Activated CD8-positive, alpha-beta memory T cell treated with anti-CD3 and anti-CD28 coated beads, Interleukin-2, amount 50 U/mL, for 1 hour (primary cell): ENCODE results near the gene SMO.
"Not testable (repeated sequence)": the region's sequence is repeated elsewhere in the genome, so short reads cannot be mapped to it uniquely, and the experiment has no call there.

Experiments
- DNase-seq: peaks from one replicate; pipeline ENCODE4 v3.0.0-alpha.2; 2020; ENCODE audit errors: extremely low read depth

SMO gene

DNA sequence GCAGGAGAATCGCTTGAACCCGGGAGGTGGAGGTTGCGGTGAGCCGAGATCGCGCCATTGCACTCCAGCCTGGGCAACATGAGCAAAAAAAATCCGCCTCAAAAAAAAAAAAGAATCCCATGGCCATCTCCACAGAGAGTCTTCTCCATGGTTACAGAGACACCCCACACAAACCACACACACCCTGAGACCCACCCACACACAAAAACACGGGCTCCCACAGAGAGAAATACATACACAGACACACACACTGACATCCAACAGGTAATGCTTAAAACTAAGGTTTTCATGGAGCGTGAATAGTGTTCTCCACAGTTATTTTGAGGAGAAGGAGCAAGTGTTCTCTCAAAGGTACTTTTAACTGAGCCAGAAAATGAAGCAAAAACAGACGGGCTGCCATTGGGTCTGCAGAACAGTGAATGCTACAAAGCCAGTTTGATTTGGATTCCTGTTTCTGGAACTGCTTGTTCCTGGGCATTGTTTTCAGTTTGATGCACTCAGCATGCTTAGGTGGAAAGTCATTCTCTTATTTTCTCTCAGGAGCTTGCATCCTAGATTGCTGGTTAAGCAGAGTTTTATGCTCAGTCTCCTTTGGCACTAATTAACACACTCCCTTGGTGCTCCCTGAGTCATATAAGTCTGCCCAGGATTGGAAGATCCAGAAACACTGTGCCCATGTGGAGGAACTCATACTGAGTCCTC lies 51.8 kb downstream of the SMO start:
- DNase-seq, result no peak

DNA sequence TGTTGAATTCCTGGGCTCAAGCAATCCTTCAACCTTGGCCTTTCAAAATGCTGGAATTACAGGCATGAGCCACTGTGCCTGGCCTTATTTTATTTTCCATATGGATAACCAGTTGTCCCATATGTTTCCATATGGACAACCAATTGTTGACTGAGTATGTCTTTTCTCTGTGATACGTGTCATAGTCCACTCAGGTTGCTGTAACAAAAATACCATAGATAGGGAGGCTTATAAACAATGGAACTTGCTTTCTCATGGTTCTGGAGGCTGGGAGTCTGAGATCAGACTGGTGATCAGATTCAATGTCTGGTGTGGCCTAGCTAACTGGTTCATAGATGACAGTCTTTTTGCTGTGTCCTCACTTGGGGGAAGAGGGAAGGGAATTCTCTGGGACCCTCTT lies 55.8 kb downstream of the SMO start:
- no peak for DNase-seq

DNA sequence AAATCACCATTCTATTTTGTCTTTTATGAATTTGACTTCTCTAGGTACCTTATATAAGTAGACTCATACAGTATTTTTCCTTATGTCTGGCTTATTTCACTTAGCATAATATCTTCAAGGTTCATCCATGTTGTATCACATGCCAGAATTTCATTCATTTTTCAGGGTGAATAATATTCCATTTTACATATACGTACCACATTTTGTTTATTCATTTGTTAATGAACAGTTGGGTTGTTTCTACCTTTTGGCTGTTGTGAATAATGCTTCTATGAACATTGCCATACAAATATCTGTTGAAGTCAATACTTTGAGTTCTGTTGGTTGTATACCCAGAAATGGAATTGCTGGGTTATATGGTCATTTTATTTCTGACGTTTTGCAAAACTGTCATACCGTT lies 57.1 kb downstream of the SMO start:
- DNase-seq, result no peak

DNA sequence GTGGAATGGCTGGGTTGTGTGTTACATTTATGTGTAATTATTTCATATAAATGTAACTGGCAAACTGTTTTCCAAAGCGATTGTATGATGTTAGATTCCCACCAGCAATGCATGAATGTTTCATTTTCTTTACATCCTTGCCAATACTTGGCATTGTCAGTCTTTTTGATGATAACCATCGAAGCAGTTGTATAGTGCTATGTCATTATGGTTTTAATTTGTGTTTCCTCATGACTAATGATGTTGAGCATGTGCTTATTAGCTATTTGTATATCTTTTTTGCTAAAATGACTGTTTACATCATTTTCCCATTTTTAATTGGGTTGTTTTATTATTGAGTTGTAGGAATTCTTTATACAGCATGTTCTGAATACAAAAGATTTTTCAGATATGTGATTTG lies 58.7 kb downstream of the SMO start:
- no peak for DNase-seq

DNA sequence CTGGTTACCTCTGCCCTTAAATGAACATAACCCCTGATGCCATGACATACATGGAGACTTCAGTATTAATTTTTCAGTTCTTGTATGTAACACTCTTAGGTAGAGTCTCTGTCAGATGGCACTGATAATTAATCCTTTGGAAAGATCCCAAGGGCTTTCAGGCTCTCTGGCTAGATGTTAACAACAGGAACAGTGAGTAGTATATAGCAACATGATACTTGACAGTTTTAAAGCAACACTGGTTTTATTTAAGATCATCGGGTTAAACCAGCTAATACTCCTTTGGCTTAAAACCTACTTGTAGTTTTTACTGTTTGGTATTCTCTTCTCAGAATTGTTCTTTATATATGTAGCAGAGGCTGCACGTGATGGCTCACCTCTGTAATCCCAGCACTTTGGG lies 63.7 kb downstream of the SMO start:
- no peak for DNase-seq

DNA sequence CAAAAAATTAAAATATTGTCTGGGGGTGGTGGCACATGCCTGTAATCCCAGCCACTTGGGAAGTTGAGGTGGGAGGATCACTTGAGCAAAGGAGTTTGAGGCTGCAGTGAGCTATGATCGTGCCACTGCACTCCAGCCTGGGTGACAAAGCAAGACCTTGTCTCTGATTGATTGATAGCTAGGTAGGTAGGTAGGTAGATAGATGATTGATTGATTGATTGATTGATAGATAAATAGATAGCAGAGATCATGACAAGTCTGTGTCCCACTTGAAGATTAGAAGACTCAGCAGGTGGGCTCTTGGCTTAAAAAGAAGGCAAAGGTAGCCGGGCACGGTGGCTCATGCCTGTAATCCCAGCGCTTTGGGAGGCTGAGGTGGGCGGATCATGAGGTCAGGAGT lies 64.2 kb downstream of the SMO start:
- not testable (repeated sequence) for DNase-seq

DNA sequence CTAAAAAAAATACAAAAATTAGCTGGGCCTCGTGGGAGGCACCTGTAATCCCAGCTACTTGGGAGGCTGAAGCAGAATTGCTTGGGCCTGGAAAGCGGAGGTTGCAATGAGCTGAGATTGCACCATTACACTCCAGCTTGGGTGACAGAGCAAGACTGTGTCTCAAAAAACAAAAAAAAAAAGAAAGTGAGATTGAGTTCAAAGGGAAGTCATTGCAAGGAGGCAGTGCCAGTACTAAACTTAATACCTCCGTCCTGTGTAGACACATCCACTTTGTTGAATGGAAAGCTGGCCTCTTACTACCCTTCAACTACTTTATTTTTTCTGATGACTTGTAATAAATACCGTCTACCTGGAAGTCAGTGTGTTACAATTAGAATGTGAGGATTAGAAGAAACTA lies 67.4 kb downstream of the SMO start:
- no peak for DNase-seq

DNA sequence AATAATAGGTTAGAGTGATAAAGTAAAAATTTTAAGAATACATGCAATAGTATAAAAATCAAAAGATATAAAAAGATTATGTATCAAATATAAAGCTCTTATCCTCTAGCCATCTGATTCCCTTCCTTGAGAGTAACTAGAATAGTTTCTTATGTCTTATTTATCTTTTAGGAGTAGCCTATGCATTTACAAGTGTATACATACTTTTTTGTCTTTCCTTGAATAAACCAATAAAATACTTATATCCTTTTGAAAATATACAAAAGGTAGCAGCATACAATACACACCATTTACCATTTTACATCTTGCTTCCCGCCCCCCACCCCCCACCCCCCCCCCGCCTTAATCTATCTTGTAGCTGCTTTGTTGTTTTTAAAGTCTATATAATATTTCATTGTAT lies 67.8 kb downstream of the SMO start:
- DNase-seq, result no peak

DNA sequence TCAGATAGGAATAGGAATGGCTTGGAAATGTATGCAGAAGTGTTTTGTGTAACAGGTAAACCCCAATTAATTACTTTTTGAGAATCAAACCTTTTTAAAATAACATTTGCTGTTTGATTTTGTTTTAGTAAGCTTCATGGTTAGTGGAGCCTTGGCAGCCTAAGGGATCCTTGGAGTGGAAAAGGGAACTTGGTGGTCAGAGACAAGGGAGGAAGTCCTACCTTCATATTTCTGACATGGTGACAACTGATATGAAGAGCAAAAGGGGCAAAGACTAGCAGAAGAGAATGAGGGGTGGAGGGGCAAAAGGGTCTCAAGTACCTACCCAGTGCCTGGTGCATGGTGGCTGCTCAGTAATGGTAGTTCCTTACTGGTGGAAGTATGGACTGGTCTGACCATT lies 68.7 kb downstream of the SMO start:
- no peak for DNase-seq

DNA sequence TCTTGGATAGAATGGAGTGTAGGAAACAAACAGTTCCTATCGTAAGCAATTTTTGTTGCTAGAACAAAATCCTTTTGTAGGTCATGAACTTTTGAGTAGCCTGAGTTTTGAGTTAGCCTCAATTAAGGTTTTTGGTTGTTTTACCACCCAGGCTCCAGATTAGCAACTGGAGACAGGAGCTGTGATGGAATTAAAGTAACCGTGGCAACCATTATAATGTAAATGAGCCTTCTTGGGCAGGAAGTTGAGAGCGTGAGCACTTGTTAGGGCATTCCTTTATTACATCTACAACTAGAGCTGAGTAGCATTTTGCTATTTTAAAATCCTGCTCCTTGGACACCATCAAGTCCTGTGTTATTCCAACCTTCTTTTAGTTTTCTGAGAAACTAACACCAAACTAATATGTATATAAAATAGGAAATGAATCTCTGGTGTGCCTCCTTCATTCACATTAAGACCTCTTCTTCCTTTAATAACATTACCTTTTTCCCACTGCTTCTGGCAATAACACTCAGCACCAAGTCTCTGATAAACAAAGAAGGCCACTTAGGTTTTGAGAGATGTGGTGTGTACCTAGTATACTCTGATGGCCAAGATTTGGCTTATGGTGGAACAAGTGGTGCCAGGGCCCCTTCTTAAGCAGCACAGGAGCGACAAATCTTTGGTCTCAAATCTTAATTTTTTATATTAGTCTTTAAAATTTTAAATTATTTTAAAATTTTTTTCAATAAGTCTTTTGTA lies 70.4 kb downstream of the SMO start:
- no peak for DNase-seq

DNA sequence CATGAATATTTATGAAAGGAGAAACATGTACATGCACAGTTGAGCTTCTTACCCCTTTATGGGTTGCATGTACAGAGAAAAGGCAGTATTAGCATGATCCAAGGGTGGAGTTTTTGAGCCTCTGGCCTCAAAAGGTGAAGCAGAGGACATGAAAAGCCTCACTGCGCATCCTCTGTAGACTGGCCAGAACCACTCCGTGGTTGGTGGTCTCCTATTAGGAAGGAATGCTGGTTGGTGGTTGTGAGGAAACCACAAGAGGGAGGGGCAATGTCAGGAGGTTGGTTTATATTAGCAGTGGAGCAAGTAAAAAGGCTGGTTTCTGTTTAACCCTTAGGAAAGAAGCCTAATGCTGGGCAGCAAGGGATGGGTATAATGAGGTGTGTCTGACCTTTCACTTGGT lies 73.9 kb downstream of the SMO start:
- DNase-seq, result no peak
